ENCODE results near the gene KIF2C.

- no peak for TF ChIP-seq POLR2A (IDR thresholded peaks at IDR 0.05)
- TF ChIP-seq CTCF (IDR thresholded peaks at IDR 0.05): no peak
- no peak for TF ChIP-seq POLR2AphosphoS5 (IDR thresholded peaks at IDR 0.05)
These were observed 39.3 kb downstream of the KIF2C start for GRCh38 chr1:44778705-44779576.
